Sigmoid colon (tissue), 7 donors: Measurements from ENCODE around the gene ATXN1. TPM values are rescaled to one million over a fixed set of nuclear protein-coding genes. Genes with fewer than 3 reads are reported as not detected.

Experiments
- DNase-seq: peaks from one replicate; pipeline ENCODE4 v3.0.0-alpha.2; 2019
- H3K27ac ChIP-seq, 4 donors: fragments of 200-600 bp; sonication (generic); one replicate each; pipeline ENCODE4 v1.5.1; 2016 to 2019; ENCODE audit warnings: mild to moderate bottlenecking in 1 of 4
- H3K27me3 ChIP-seq, 3 donors: fragments of 200-600 bp; sonication (generic); one replicate each; pipeline ENCODE4 v1.5.1; 2019; ENCODE audit warnings: mild to moderate bottlenecking in 1 of 3
- H3K36me3 ChIP-seq, 4 donors: fragments of 200-600 bp; sonication (generic); one replicate each; pipeline ENCODE4 v1.5.1; 2016 to 2019
- H3K4me1 ChIP-seq, 4 donors: fragments of 200-600 bp; sonication (generic); one replicate each; pipeline ENCODE4 v1.5.1; 2017 to 2019
- H3K4me3 ChIP-seq, 4 donors: fragments of 200-600 bp; sonication (generic); one replicate each; pipeline ENCODE4 v1.5.1; 2017 to 2019; ENCODE audit warnings: mild to moderate bottlenecking in 2 of 4, moderate library complexity in 1 of 4
- H3K9me3 ChIP-seq, 4 donors: fragments of 200-600 bp in 3 of 4; sonication (generic) in 3 of 4; one replicate each; pipeline versions ENCODE4 v1.5.1 to v1.6.1; 2013 to 2019
- EP300 ChIP-seq, 4 donors: sonication (generic); formaldehyde crosslinking; IDR thresholded peaks; one replicate each; pipeline ENCODE4 v1.6.1; 2017; ENCODE audit warnings: antibody characterized with exemption in 4 of 4
- POLR2A ChIP-seq, 2 donors: fragments of 450-650 bp; IDR thresholded peaks; one replicate each; pipeline ENCODE4 v1.6.1; 2016; ENCODE audit warnings: antibody characterized with exemption in 2 of 2, mild to moderate bottlenecking in 2 of 2, moderate library complexity in 2 of 2
- POLR2AphosphoS5 ChIP-seq, 4 donors: sonication (generic); formaldehyde crosslinking; IDR thresholded peaks; one replicate each; pipeline ENCODE4 v1.6.1; 2017; ENCODE audit warnings: antibody characterized with exemption in 4 of 4
- WGBS, 2 donors: extraction: QIAGEN DNeasy Blood & Tissue Kit; methylation state at CpG; one replicate each; pipeline ENCODE4 v1.1.7; 2013; 5-methylcytosine and 5-hydroxymethylcytosine counted together
- intact Hi-C: fragments of 100-400 bp; cut with DNase I; formaldehyde crosslinking; loops from one replicate; pipeline ENCODE4 v1.15.1; 2023
- polyA plus RNA-seq, 3 donors: library from polyadenylated mRNA; stranded (reverse); fragments of 200-250 nt; gene quantifications; one replicate each; pipeline ENCODE4 v1.2.3, GENCODE V29; 2013
- total RNA-seq, 4 donors: library from RNA; depleted of rRNA; stranded (reverse); fragments of >200 nt; gene quantifications; one replicate each; pipeline ENCODE4 v1.1.0, GENCODE V29; 2016
- TF ChIP-seq, protein P1 (sequence below), 4 experiments: fragments of 450-650 bp in 3 of 4; fragments of 200-600 bp in 1 of 4; IDR thresholded peaks; one replicate each; pipeline ENCODE4 v1.5.1; 2016 to 2019; ENCODE audit warnings: antibody characterized with exemption in 4 of 4, mild to moderate bottlenecking in 3 of 4, moderate library complexity in 2 of 4
- donor health status: healthy with polysubstance abuse.
- donor health status: Bipolar disorder and iron deficiency.
- donor health status: healthy.

Gene ATXN1
- total and polyA plus RNA-seq, 7 donors: 4.8 to 95.3 (median 37.7) TPM

DNA sequence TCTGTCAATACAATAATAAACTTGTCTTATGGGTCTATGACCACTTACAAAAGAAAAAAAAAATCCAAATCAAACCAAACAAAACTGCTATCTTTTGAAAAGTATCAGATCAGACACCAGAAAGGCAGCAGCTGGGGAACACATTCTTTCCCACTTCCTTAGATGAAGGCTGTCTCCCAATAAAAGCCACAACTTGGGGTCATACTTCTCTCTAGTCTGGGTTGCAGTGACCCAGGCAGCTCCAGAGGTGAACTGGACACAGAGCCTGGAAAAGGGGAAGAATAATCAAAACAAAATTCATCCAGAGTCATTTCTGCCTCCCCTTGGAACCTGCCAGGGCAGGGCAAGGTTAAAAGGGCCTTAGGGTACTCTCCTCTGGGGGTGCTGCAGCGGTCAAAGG, 19.1 kb downstream of the ATXN1 start:
- peak overlapping the region in 3 of 4 donors; percentile 40 to 81 (median 78) for H3K27ac ChIP-seq
- no peaks in the 10 kb centered on the region for H3K27me3 ChIP-seq
- WGBS, 2 donors: 98% methylated on average over 1 of the region's 1 CpG
- TF ChIP-seq POLR2A (IDR thresholded peaks at IDR 0.05): no peak
- no peak for TF ChIP-seq POLR2AphosphoS5 (IDR thresholded peaks at IDR 0.05)
- TF ChIP-seq, protein P1, sequence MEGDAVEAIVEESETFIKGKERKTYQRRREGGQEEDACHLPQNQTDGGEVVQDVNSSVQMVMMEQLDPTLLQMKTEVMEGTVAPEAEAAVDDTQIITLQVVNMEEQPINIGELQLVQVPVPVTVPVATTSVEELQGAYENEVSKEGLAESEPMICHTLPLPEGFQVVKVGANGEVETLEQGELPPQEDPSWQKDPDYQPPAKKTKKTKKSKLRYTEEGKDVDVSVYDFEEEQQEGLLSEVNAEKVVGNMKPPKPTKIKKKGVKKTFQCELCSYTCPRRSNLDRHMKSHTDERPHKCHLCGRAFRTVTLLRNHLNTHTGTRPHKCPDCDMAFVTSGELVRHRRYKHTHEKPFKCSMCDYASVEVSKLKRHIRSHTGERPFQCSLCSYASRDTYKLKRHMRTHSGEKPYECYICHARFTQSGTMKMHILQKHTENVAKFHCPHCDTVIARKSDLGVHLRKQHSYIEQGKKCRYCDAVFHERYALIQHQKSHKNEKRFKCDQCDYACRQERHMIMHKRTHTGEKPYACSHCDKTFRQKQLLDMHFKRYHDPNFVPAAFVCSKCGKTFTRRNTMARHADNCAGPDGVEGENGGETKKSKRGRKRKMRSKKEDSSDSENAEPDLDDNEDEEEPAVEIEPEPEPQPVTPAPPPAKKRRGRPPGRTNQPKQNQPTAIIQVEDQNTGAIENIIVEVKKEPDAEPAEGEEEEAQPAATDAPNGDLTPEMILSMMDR (IDR thresholded peaks at IDR 0.05): no peak
- no peak for TF ChIP-seq EP300 (IDR thresholded peaks at IDR 0.05)
- no peaks in the 10 kb centered on the region for H3K36me3 ChIP-seq
- no peak for DNase-seq
- H3K4me3 ChIP-seq: no peak overlapping the region
- no peaks in the 10 kb centered on the region for H3K9me3 ChIP-seq
- H3K4me1 ChIP-seq: peaks cover 0 to 89% (median 76%) of the 10 kb centered on the region in 4 donors
- intact Hi-C loops: no loop called here

DNA sequence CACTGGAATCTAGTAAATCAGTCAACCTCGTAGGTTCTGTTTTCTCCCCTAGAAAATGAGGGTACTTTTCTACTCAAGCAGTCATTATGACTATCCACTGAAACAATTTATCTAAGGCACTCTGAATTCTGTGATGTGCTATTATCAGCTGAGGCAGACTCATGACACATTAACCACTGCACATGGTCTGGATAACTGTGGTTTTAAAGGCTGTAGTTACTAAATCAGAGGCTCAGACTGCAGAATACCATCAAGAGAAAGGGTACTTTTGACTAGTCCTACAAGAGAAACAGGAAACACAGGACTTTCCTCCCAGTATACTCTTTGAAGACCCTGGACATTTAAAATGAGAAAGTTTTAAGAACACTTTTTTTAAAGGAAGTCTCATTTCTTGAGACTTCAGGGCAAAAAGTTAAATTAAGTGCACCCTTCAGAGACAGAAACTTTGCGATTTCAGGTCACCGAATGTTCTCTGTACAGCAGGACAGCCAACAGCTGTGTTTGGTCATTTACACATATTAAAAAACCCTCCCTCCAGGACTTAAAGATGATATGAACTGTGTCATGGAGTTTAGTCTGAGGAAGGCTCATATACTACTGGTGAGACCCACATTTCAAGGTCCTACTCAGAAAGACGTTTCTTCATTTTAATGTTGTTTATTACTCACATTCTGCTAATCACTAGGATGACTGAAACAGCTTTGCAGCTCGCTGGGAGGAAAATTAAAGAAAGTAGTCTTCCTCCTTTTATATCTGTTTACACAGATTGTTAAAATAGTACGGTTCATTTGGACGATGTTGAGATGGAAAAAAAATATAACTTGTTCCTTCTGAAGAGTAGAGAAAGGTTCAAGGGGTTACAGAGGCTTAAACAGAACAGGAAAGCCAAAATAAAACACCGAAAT, 19.9 kb downstream of the ATXN1 start:
- Histone ChIP-seq H3K36me3 (no peaks in the 10 kb centered on the region), H3K4me1 (peaks cover 0 to 89% (median 76%) of the 10 kb centered on the region in 4 donors), H3K9me3 (no peaks in the 10 kb centered on the region), H3K4me3 (no peak overlapping the region), H3K27ac (peak overlapping the region in 3 of 4 donors; percentile 40 to 81 (median 78)), H3K27me3 (no peaks in the 10 kb centered on the region)
- WGBS, 2 donors: 43 to 56% methylated on average over 8 of the region's 8 CpGs
- no peak for DNase-seq
- TF ChIP-seq POLR2A (IDR thresholded peaks at IDR 0.05) (no peak), EP300 (IDR thresholded peaks at IDR 0.05) (no peak), POLR2AphosphoS5 (IDR thresholded peaks at IDR 0.05) (no peak)
- TF ChIP-seq, protein P1 (IDR thresholded peaks at IDR 0.05): no peak
- intact Hi-C loops: no loop called here

DNA sequence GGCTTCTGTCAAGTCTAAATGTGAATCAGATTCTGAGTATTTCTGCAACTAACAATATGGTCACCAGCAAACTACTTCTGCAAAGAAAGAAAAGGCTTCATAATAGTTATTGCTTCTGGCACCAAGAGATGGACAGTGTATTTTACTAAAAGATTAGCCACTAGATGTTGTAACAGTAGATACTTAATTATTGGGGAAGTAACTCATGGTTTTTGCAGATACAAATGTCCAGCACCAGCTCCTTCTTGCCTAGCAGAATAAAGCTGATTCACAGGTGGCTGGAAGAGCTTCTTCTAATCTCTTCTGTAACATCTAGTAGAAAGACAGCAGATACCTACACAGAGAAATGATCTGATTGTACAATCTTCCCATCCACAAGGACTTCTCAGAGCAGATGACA, 21.2 kb downstream of the ATXN1 start:
- no peaks in the 10 kb centered on the region for H3K9me3 ChIP-seq
- TF ChIP-seq EP300 (IDR thresholded peaks at IDR 0.05) (no peak), POLR2A (IDR thresholded peaks at IDR 0.05) (no peak), POLR2AphosphoS5 (IDR thresholded peaks at IDR 0.05) (no peak)
- TF ChIP-seq, protein P1 (IDR thresholded peaks at IDR 0.05): no peak
- H3K27ac ChIP-seq: peak overlapping the region in 3 of 4 donors; percentile 68 to 81 (median 78)
- H3K4me1 ChIP-seq: peaks cover 0 to 84% (median 72%) of the 10 kb centered on the region in 4 donors
- DNase-seq: no peak
- no peak overlapping the region for H3K4me3 ChIP-seq
- intact Hi-C loops: no loop called here
- H3K27me3 ChIP-seq: no peaks in the 10 kb centered on the region
- no peaks in the 10 kb centered on the region for H3K36me3 ChIP-seq

DNA sequence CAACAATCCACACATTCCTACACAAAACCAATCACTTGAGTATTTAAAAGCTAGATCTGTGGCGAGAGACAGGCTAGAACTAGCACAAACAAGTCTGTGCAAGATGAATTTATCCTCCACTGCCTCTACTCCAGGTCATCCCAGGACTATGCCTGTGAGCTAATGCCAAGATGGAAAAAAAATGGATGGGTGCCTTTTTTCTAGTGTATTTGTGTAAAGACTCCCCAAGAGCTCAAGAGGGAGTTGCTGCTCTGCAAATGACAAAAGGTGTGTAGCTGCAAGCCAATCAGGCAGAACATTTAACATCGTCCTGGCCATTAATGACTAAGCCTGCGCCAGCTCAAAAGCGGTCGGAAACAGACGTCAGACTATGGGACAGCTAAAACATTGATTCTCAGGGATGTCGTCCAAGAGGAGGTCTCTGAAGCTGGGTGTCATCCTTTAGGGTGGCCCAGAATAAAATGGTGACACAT, 21.9 kb downstream of the ATXN1 start:
- WGBS, 2 donors: 86 to 87% methylated on average over 7 of the region's 7 CpGs
- DNase-seq: peak; percentile 74
- Histone ChIP-seq H3K27ac (peak overlapping the region; percentile 24 to 81 (median 73)), H3K36me3 (no peaks in the 10 kb centered on the region), H3K27me3 (no peaks in the 10 kb centered on the region), H3K9me3 (no peaks in the 10 kb centered on the region), H3K4me3 (no peak overlapping the region), H3K4me1 (peaks cover 0 to 77% (median 65%) of the 10 kb centered on the region in 4 donors)
- intact Hi-C loops: no loop called here
- peak in 1 of 4 donors; percentile 29 for TF ChIP-seq EP300 (IDR thresholded peaks at IDR 0.05)
- no peak for TF ChIP-seq POLR2A (IDR thresholded peaks at IDR 0.05)
- TF ChIP-seq POLR2AphosphoS5 (IDR thresholded peaks at IDR 0.05): peak in 3 of 4 donors; percentile 50 to 64 (median 60)
- TF ChIP-seq, protein P1 (IDR thresholded peaks at IDR 0.05): peak in 3 of 4 experiments; percentile 15 to 30 (median 17)
